Measurements from ENCODE around the gene FXYD7. TPM values are rescaled to one million over a fixed set of nuclear protein-coding genes. Genes with fewer than 3 reads are reported as not detected.

FXYD7 gene
- polyA plus RNA-seq, 3 donors = 0.16 TPM; not detected in 2

DNA sequence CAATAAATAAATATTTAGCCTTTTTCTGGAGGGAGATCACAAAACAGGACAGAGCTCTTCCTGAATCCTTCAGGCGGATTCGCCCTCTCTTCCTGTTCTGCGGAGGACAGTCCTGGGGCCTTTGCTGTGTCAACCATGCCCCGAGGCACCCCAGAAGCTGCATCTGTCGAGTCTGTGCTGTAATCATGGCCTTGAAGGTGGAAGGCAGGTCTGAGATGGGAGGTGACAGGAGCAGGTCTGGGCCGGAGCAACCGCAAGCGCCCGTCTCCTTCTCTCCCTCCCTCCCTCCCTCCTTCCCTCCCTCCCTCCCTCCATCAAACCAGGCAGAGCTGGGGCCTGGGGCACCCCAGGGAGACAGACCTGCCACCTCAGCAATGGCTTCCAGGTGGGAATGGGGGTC lies 32.1 kb upstream of the FXYD7 start:
- H3K27ac Mint-ChIP-seq = no peak overlapping the region

DNA sequence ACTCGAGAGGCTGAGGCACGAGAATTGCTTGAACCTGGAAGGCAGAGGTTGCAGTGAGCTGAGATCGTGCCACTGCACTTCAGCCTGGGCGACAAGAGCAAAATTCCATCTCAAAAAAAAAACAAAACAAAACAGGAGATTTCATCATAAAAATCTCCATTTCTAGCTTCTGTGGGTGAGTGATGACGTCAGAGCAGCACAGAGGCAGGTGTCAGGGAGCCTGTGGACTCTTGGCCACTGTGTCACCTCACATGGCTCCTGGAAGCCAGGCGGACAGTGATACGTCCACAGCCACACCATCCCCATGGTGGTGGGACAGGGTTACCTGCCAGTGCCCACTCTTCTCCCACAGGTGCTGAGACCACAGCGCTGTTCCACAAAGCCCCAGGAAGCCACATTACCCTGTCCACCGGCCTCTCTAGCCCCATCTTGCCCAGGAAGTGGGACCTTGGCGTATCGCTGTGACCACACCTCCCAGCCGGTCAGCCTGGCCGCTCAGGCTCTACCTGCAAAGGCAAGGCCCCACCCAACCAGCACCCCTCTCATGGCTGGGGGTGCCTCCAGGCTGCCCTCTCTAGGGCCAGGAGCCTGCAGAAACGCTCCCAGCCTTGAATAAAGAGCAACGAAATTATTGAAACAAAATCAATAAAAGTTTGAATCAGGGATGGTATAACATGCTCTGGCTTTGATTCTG lies 29.9 kb upstream of the FXYD7 start:
- Histone ChIP-seq H3K4me2 (replicated peaks; ENCODE audit: extremely low read depth, low read length, poor library complexity, severe bottlenecking) (no peak overlapping the region), H3K27me3 (ENCODE audit: control insufficient read depth in 2 of 2, insufficient read depth in 2 of 2, low read length in 2 of 2) (no peaks in the 10 kb centered on the region), H3K27ac (ENCODE audit: low read depth in 1 of 2, low read length in 2 of 2) (no peak overlapping the region), H3K4me1 (ENCODE audit: control insufficient read depth in 1 of 2, insufficient read depth in 2 of 2, low read length in 2 of 2) (peaks cover 6 to 10% of the 10 kb centered on the region in 2 donors), H4K20me1 (ENCODE audit: insufficient read depth, low read length) (no peaks in the 10 kb centered on the region), H3K79me2 (ENCODE audit: insufficient read depth, low read length) (no peaks in the 10 kb centered on the region), H3K9ac (ENCODE audit: insufficient read depth, low read length, poor library complexity, severe bottlenecking) (no peak overlapping the region), H3K36me3 (replicated peaks in 1 of 2; ENCODE audit: control insufficient read depth in 1 of 2, insufficient read depth in 2 of 2, low read length in 2 of 2) (no peaks in the 10 kb centered on the region), H3K4me3 (replicated peaks in 1 of 3; ENCODE audit: low read depth in 2 of 3, low read length in 3 of 3) (no peak overlapping the region), H3K9me3 (replicated peaks in 1 of 2; ENCODE audit: control insufficient read depth in 1 of 2, insufficient read depth in 1 of 2, low read length in 2 of 2) (no peaks in the 10 kb centered on the region), H2AFZ (ENCODE audit: insufficient read depth, low read depth, low read length, poor library complexity, severe bottlenecking) (no peak overlapping the region)
- Mint-ChIP-seq H3K9me3 (no peaks in the 10 kb centered on the region), H3K36me3 (no peaks in the 10 kb centered on the region), H3K4me1 (peaks cover 7% of the 10 kb centered on the region), H3K27me3 (ENCODE audit: low read depth in 3 of 3) (peaks cover 7 to 18% (median 12%) of the 10 kb centered on the region in 3 donors), H3K4me3 (no peak overlapping the region), H3K27ac (no peak overlapping the region)
- TF ChIP-seq, protein P1, sequence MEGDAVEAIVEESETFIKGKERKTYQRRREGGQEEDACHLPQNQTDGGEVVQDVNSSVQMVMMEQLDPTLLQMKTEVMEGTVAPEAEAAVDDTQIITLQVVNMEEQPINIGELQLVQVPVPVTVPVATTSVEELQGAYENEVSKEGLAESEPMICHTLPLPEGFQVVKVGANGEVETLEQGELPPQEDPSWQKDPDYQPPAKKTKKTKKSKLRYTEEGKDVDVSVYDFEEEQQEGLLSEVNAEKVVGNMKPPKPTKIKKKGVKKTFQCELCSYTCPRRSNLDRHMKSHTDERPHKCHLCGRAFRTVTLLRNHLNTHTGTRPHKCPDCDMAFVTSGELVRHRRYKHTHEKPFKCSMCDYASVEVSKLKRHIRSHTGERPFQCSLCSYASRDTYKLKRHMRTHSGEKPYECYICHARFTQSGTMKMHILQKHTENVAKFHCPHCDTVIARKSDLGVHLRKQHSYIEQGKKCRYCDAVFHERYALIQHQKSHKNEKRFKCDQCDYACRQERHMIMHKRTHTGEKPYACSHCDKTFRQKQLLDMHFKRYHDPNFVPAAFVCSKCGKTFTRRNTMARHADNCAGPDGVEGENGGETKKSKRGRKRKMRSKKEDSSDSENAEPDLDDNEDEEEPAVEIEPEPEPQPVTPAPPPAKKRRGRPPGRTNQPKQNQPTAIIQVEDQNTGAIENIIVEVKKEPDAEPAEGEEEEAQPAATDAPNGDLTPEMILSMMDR (IDR thresholded peaks at IDR 0.05) = no peak
- DNase-seq = no peak
- 82% methylated on average over 11 of the region's 15 CpGs for WGBS (ENCODE audit: insufficient coverage)
- intact Hi-C loops (cut with micrococcal nuclease) = no loop called here

More for the DNA sequence above, 32.1 kb upstream of the FXYD7 start:
- Histone ChIP-seq H3K9ac (ENCODE audit: insufficient read depth, low read length, poor library complexity, severe bottlenecking) (no peak overlapping the region), H2AFZ (ENCODE audit: insufficient read depth, low read depth, low read length, poor library complexity, severe bottlenecking) (no peak overlapping the region), H3K27me3 (ENCODE audit: control insufficient read depth in 2 of 2, insufficient read depth in 2 of 2, low read length in 2 of 2) (no peaks in the 10 kb centered on the region), H3K36me3 (replicated peaks in 1 of 2; ENCODE audit: control insufficient read depth in 1 of 2, insufficient read depth in 2 of 2, low read length in 2 of 2) (no peaks in the 10 kb centered on the region), H3K4me1 (ENCODE audit: control insufficient read depth in 1 of 2, insufficient read depth in 2 of 2, low read length in 2 of 2) (peaks cover 6 to 10% of the 10 kb centered on the region in 2 donors), H3K4me3 (replicated peaks in 1 of 3; ENCODE audit: low read depth in 2 of 3, low read length in 3 of 3) (no peak overlapping the region), H3K79me2 (ENCODE audit: insufficient read depth, low read length) (no peaks in the 10 kb centered on the region), H3K4me2 (replicated peaks; ENCODE audit: extremely low read depth, low read length, poor library complexity, severe bottlenecking) (no peak overlapping the region), H3K9me3 (replicated peaks in 1 of 2; ENCODE audit: control insufficient read depth in 1 of 2, insufficient read depth in 1 of 2, low read length in 2 of 2) (peaks cover 7 to 9% of the 10 kb centered on the region in 2 donors), H3K27ac (ENCODE audit: low read depth in 1 of 2, low read length in 2 of 2) (no peak overlapping the region), H4K20me1 (ENCODE audit: insufficient read depth, low read length) (no peaks in the 10 kb centered on the region)
- Mint-ChIP-seq H3K4me3 (no peak overlapping the region), H3K36me3 (no peaks in the 10 kb centered on the region), H3K9me3 (peaks cover 0 to 8% (median 1%) of the 10 kb centered on the region in 7 donors), H3K4me1 (peaks cover 7% of the 10 kb centered on the region), H3K27me3 (ENCODE audit: low read depth in 3 of 3) (peaks cover 4 to 12% (median 10%) of the 10 kb centered on the region in 3 donors)
- DNase-seq = no peak
- intact Hi-C loops (cut with micrococcal nuclease) = no loop called here
- TF ChIP-seq, protein P1 (IDR thresholded peaks at IDR 0.05) = no peak
- WGBS (ENCODE audit: insufficient coverage) = 75% methylated on average over 2 of the region's 9 CpGs

All from CD14-positive monocyte (primary cell).